Osteocyte (in vitro differentiated cells): ENCODE data around the gene LRRC31. TPM values are rescaled to one million over a fixed set of nuclear protein-coding genes. Genes with fewer than 3 reads are reported as not detected.

Experiments
- DNase-seq: peaks from one replicate; pipeline ENCODE4 v3.0.0; 2021; ENCODE audit warnings: mixed read lengths; ENCODE audit not compliant: unreplicated experiment; ENCODE audit errors: extremely low spot score
- H3K27ac Mint-ChIP-seq: one replicate; pipeline ENCODE4 v1.8.0; 2021; ENCODE audit warnings: mild to moderate bottlenecking, mixed read lengths; ENCODE audit not compliant: unreplicated experiment
- H3K27me3 Mint-ChIP-seq: one replicate; pipeline ENCODE4 v1.8.0; 2021; ENCODE audit warnings: mixed read lengths; ENCODE audit not compliant: unreplicated experiment
- H3K36me3 Mint-ChIP-seq: one replicate; pipeline ENCODE4 v1.8.0; 2021; ENCODE audit warnings: mixed read lengths; ENCODE audit not compliant: unreplicated experiment
- H3K4me1 Mint-ChIP-seq: one replicate; pipeline ENCODE4 v1.8.0; 2021; ENCODE audit warnings: mixed read lengths; ENCODE audit not compliant: unreplicated experiment
- H3K4me3 Mint-ChIP-seq: one replicate; pipeline ENCODE4 v1.8.0; 2021; ENCODE audit warnings: mild to moderate bottlenecking, moderate library complexity, mixed read lengths; ENCODE audit not compliant: unreplicated experiment
- H3K9me3 Mint-ChIP-seq: one replicate; pipeline ENCODE4 v1.8.0; 2021; ENCODE audit warnings: mixed read lengths; ENCODE audit not compliant: unreplicated experiment
- CTCF ChIP-seq: fragments of 200-600 bp; sonication (generic); IDR thresholded peaks from 2 replicates; pipeline ENCODE4 v1.5.0; 2021; ENCODE audit warnings: antibody characterized with exemption, mild to moderate bottlenecking, moderate library complexity
- total RNA-seq: library from RNA; stranded (reverse); gene quantifications from 2 replicates; pipeline ENCODE4 v1.2.1, GENCODE V29; 2021

The LRRC31 gene
- total RNA-seq, 1 donor from 2014 or later: not detected

GRCh38 chr3:169822091-169822490 lies 47.6 kb downstream of the LRRC31 start:
- no peak for TF ChIP-seq CTCF
- H3K27me3 Mint-ChIP-seq: no peaks in the 10 kb centered on the region

DNA sequence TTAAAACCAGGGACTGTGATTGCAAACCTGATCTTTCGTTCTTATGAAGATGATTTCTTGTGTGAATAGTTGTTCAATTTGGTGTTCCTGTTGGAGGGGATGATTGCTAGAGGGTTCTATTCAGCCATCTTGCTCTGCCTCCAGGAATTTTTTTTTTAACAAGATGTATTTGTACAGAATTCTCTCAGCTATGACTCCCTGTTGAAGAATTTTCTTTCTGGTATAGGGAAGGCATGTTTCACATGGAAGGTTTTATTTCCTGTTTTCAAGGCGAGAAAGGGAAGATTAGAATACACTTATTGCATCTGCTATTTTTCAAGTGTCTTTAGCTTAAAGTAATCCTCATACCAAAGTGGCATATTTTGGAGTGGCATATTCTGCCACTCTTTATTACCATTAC lies 51.4 kb downstream of the LRRC31 start:
- peaks cover 10% of the 10 kb centered on the region for H3K4me1 Mint-ChIP-seq
- peaks cover 16% of the 10 kb centered on the region for H3K9me3 Mint-ChIP-seq
- peak overlapping the region; percentile 32 for H3K27ac Mint-ChIP-seq
- no peak for DNase-seq
- H3K27me3 Mint-ChIP-seq: no peaks in the 10 kb centered on the region
- TF ChIP-seq CTCF: no peak
- no peaks in the 10 kb centered on the region for H3K36me3 Mint-ChIP-seq
- H3K4me3 Mint-ChIP-seq: no peak overlapping the region

More at GRCh38 chr3:169822091-169822490, 47.6 kb downstream of the LRRC31 start:
- peaks cover 2% of the 10 kb centered on the region for H3K9me3 Mint-ChIP-seq
- H3K4me1 Mint-ChIP-seq: peaks cover 9% of the 10 kb centered on the region
- no peak overlapping the region for H3K4me3 Mint-ChIP-seq
- H3K36me3 Mint-ChIP-seq: no peaks in the 10 kb centered on the region
- H3K27ac Mint-ChIP-seq: no peak overlapping the region
- DNase-seq: no peak

- H3K27ac Mint-ChIP-seq: no peak overlapping the region
- DNase-seq: no peak
- no peak overlapping the region for H3K4me3 Mint-ChIP-seq
- no peaks in the 10 kb centered on the region for H3K27me3 Mint-ChIP-seq
- peaks cover 25% of the 10 kb centered on the region for H3K4me1 Mint-ChIP-seq
- no peaks in the 10 kb centered on the region for H3K36me3 Mint-ChIP-seq
- TF ChIP-seq CTCF: no peak
- peaks cover 16% of the 10 kb centered on the region for H3K9me3 Mint-ChIP-seq
These were observed 54.1 kb downstream of the LRRC31 start for GRCh38 chr3:169815590-169816150.

GRCh38 chr3:169813757-169814517 lies 55.8 kb downstream of the LRRC31 start:
- Mint-ChIP-seq H3K9me3 (peaks cover 16% of the 10 kb centered on the region), H3K4me1 (peaks cover 25% of the 10 kb centered on the region), H3K36me3 (no peaks in the 10 kb centered on the region), H3K4me3 (no peak overlapping the region), H3K27ac (no peak overlapping the region), H3K27me3 (no peaks in the 10 kb centered on the region)
- no peak for DNase-seq
- peak; percentile 7 for TF ChIP-seq CTCF

- Mint-ChIP-seq H3K27ac (peak overlapping the region; percentile 9), H3K9me3 (peaks cover 16% of the 10 kb centered on the region)
These were observed 56.5 kb downstream of the LRRC31 start for GRCh38 chr3:169813278-169813677.

More at GRCh38 chr3:169813278-169813677, 56.5 kb downstream of the LRRC31 start:
- Mint-ChIP-seq H3K4me1 (peaks cover 19% of the 10 kb centered on the region), H3K4me3 (peak overlapping the region; percentile 76), H3K36me3 (no peaks in the 10 kb centered on the region), H3K27me3 (no peaks in the 10 kb centered on the region)
- no peak for TF ChIP-seq CTCF
- no peak for DNase-seq
